Endothelial cell of umbilical vein (primary cell): ENCODE data around the gene CTIF. TPM values are rescaled to one million over a fixed set of nuclear protein-coding genes. Genes with fewer than 3 reads are reported as not detected.

Experiments used
- BruUV-seq: library from RNA; stranded (reverse); fragments of 400-500 nt; replicated peaks from 2 replicates; lab custom pipeline; 2021; lab: Mats Ljungman, UMichigan
- CTCF ChIA-PET: fragments of 300-600, 350-600 bp; sonication (Branson Sonifier 250); formaldehyde crosslinking; loops from one replicate; lab custom pipeline; 2021; ENCODE audit warnings: antibody characterized with exemption, inconsistent platforms; lab: Charles Lee
- POLR2A ChIA-PET: fragments of 300-600, 350-600 bp; sonication (Branson Sonifier 250); formaldehyde crosslinking; loops from one replicate; lab custom pipeline; 2021; ENCODE audit warnings: antibody characterized with exemption, inconsistent platforms; lab: Charles Lee
- DNase-seq: peaks from one replicate; pipeline ENCODE4 v3.0.0-alpha.2; 2011; ENCODE audit warnings: low read depth, low spot score
- FAIRE-seq: peaks from 2 replicates; lab custom pipeline; 2011; peaks lifted over from hg19 to GRCh38; lab: Jason Lieb, UNC
- H2AFZ ChIP-seq: 2 replicates; pipeline ENCODE4 v1.6.0; 2012; ENCODE audit warnings: low read depth, low read length, control low read depth, inconsistent platforms
- H3K27ac ChIP-seq: 2 replicates; pipeline ENCODE4 v1.5.1; 2011; ENCODE audit warnings: low read depth, mild to moderate bottlenecking, control low read depth, low read length, moderate library complexity; ENCODE audit not compliant: insufficient read depth
- H3K27me3 ChIP-seq, 2 experiments: 2 replicates each; pipeline versions ENCODE4 v1.6.0 to v1.6.1; 2011; ENCODE audit warnings: low read length in 2 of 2, mixed read lengths in 1 of 2; ENCODE audit not compliant: control insufficient read depth in 2 of 2, insufficient read depth in 2 of 2
- H3K36me3 ChIP-seq, 2 experiments: 2 replicates in 1 of 2; 3 replicates in 1 of 2; pipeline ENCODE4 v1.5.1; 2011; ENCODE audit warnings: low read length in 2 of 2, mild to moderate bottlenecking in 1 of 2, moderate library complexity in 1 of 2; ENCODE audit not compliant: control insufficient read depth in 2 of 2, insufficient read depth in 2 of 2; ENCODE audit errors: extremely low read depth in 1 of 2
- H3K4me1 ChIP-seq: 3 replicates; pipeline ENCODE4 v1.5.1; 2011; ENCODE audit warnings: mild to moderate bottlenecking, low read length; ENCODE audit not compliant: control insufficient read depth, insufficient read depth; ENCODE audit errors: extremely low read depth
- H3K4me2 ChIP-seq: 2 replicates; pipeline ENCODE4 v1.6.1; 2011; ENCODE audit warnings: low read length, control low read depth, mixed read lengths; ENCODE audit not compliant: insufficient read depth
- H3K4me3 ChIP-seq, 3 experiments: fragments of 200-600 bp in 1 of 3; sonication (generic), shearing (Covaris generic) in 1 of 3; replicated peaks in 1 of 3; 2 replicates each; pipeline ENCODE4 v1.5.1; 2011 to 2016; ENCODE audit warnings: control low read depth in 3 of 3, low read length in 3 of 3, mild to moderate bottlenecking in 2 of 3, inconsistent platforms in 1 of 3, low read depth in 1 of 3, moderate library complexity in 1 of 3; ENCODE audit not compliant: insufficient read depth in 1 of 3
- H3K79me2 ChIP-seq: 2 replicates; pipeline ENCODE4 v1.6.0; 2012; ENCODE audit warnings: low read length, inconsistent platforms; ENCODE audit not compliant: control insufficient read depth, insufficient read depth
- H3K9ac ChIP-seq: replicated peaks from 2 replicates; pipeline ENCODE3; 2011; ENCODE audit warnings: low read length, control low read depth; ENCODE audit not compliant: insufficient read depth; ENCODE audit errors: extremely low read depth
- H3K9me1 ChIP-seq: replicated peaks from 3 replicates; pipeline ENCODE4 v1.6.0; 2011; ENCODE audit warnings: mild to moderate bottlenecking, low read length; ENCODE audit not compliant: control insufficient read depth, insufficient read depth; ENCODE audit errors: extremely low read depth
- H3K9me3 ChIP-seq: replicated peaks from 2 replicates; pipeline ENCODE4 v1.5.1; 2012; ENCODE audit warnings: low read length, inconsistent platforms; ENCODE audit not compliant: control insufficient read depth, insufficient read depth
- H4K20me1 ChIP-seq: replicated peaks from 2 replicates; pipeline ENCODE3; 2011; ENCODE audit warnings: mild to moderate bottlenecking, low read length; ENCODE audit not compliant: control insufficient read depth, insufficient read depth; ENCODE audit errors: extremely low read depth
- EZH2 ChIP-seq: IDR thresholded peaks from 2 replicates; pipeline ENCODE4 v1.6.1; 2012; ENCODE audit warnings: borderline replicate concordance, low read depth, mild to moderate bottlenecking, moderate library complexity, low read length, inconsistent platforms; ENCODE audit not compliant: severe bottlenecking
- FOS ChIP-seq: IDR thresholded peaks from 2 replicates; pipeline ENCODE4 v1.6.1; 2011; ENCODE audit warnings: mild to moderate bottlenecking, low read length, moderate library complexity, borderline replicate concordance; ENCODE audit not compliant: insufficient read depth
- GATA2 ChIP-seq: IDR thresholded peaks from 2 replicates; pipeline ENCODE4 v1.7.0; 2011; ENCODE audit warnings: low read depth, mild to moderate bottlenecking, moderate library complexity, mixed read lengths, low read length; ENCODE audit not compliant: insufficient read length, insufficient read depth
- JUN ChIP-seq: IDR thresholded peaks from 2 replicates; pipeline ENCODE4 v1.6.1; 2011; ENCODE audit warnings: borderline replicate concordance, low read depth; ENCODE audit not compliant: insufficient read length, insufficient read depth
- MYC ChIP-seq: IDR thresholded peaks from one replicate; pipeline ENCODE4 v1.6.1; 2011; ENCODE audit warnings: mild to moderate bottlenecking, low read depth, low read length
- POLR2A ChIP-seq: IDR thresholded peaks from 2 replicates; pipeline ENCODE4 v1.6.1; 2012; ENCODE audit warnings: low read depth, mild to moderate bottlenecking, control low read depth, low read length
- POLR2AphosphoS5 ChIP-seq: IDR thresholded peaks from 2 replicates; pipeline ENCODE4 v1.6.1; 2012; ENCODE audit warnings: low read depth, mild to moderate bottlenecking, control low read depth, low read length, moderate library complexity; ENCODE audit not compliant: insufficient read depth
- dilution Hi-C: fragments of 300-500 bp; cut with MboI; formaldehyde crosslinking; loops from one replicate; pipeline ENCODE4 v1.15.0; 2019; ENCODE audit warnings: low sequenced_read_pairs; ENCODE audit not compliant: extremely low pct_ligation_motif_present
- intact Hi-C: fragments of 100-400 bp; cut with micrococcal nuclease; formaldehyde crosslinking; loops from one replicate; pipeline ENCODE4 v1.10.0; 2022
- polyA plus RNA-seq, 4 experiments: library from polyadenylated mRNA; depleted of rRNA in 3 of 4; stranded (reverse) in 3 of 4; unstranded in 1 of 4; fragments of >200 nt; gene quantifications; 2 replicates each; pipeline versions ENCODE4 v1.2.1 to v1.2.3, GENCODE V29; 2011 to 2012; ENCODE audit warnings: missing spikeins in 1 of 4
- total RNA-seq: library from RNA; stranded (reverse); gene quantifications from 2 replicates; pipeline ENCODE4 v1.2.3, GENCODE V29; 2021
- TF ChIP-seq, protein P1 (sequence below): IDR thresholded peaks from 2 replicates; pipeline ENCODE4 v1.6.1; 2011; ENCODE audit not compliant: insufficient read depth, insufficient read length
- TF ChIP-seq, protein P2 (sequence below), 2 donors: IDR thresholded peaks; 1 replicate in 1 of 2; 2 replicates in 1 of 2; pipeline ENCODE4 v1.5.1; 2011; ENCODE audit warnings: low read length in 2 of 2, mild to moderate bottlenecking in 2 of 2, moderate library complexity in 2 of 2, control low read depth in 1 of 2, inconsistent platforms in 1 of 2, low read depth in 1 of 2; ENCODE audit not compliant: insufficient read depth in 1 of 2; ENCODE audit errors: extremely low read depth in 1 of 2

CTIF gene
- total and polyA plus RNA-seq, 2 donors (not counting 3 experiments of a cell fraction or from before 2014, with no cell fraction given) = 20.9 to 57.7 TPM

DNA sequence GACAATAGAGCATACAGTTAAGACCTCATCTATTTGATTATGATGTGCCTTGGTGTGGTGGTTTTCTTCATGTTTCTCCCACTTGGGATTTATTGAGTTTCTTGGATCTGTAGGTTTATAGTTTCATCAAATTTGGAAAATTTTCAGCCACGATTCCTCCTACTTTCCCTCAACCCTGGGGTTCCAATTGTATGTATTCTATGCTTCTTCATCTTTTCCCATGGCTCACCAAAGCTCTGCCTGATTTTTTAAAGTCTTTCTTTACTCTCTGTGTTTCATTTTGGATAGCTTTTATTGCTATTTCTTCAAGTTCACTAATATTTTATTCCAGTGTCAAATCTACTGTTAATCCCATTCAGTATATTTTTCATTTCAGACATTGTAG is 132.7 kb downstream of the CTIF start:
- no peaks in the 10 kb centered on the region for H3K9me1 ChIP-seq
- intact Hi-C loops = no loop called here
- no peaks in the 10 kb centered on the region for H3K9me3 ChIP-seq
- CTCF ChIA-PET = interaction anchor here (1.0 kb wide), 1 partner anchor 196 kb away, joined by 4 read pairs; no protein-coding TSS in a partner anchor
- FAIRE-seq (no peak), DNase-seq (no peak)
- peaks cover 0 to 13% of the 10 kb centered on the region in 2 experiments for H3K36me3 ChIP-seq
- H3K4me2 ChIP-seq = no peak overlapping the region
- no peak overlapping the region for H3K9ac ChIP-seq
- H3K4me3 ChIP-seq = no peak overlapping the region
- dilution Hi-C loops = no loop called here
- BruUV-seq = no TSS peak
- no peaks in the 10 kb centered on the region for H4K20me1 ChIP-seq
- H3K27ac ChIP-seq = no peak overlapping the region
- TF ChIP-seq, protein P1, sequence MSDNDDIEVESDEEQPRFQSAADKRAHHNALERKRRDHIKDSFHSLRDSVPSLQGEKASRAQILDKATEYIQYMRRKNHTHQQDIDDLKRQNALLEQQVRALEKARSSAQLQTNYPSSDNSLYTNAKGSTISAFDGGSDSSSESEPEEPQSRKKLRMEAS = no peak
- no peak for TF ChIP-seq FOS
- no peak for TF ChIP-seq POLR2A
- TF ChIP-seq, protein P2, sequence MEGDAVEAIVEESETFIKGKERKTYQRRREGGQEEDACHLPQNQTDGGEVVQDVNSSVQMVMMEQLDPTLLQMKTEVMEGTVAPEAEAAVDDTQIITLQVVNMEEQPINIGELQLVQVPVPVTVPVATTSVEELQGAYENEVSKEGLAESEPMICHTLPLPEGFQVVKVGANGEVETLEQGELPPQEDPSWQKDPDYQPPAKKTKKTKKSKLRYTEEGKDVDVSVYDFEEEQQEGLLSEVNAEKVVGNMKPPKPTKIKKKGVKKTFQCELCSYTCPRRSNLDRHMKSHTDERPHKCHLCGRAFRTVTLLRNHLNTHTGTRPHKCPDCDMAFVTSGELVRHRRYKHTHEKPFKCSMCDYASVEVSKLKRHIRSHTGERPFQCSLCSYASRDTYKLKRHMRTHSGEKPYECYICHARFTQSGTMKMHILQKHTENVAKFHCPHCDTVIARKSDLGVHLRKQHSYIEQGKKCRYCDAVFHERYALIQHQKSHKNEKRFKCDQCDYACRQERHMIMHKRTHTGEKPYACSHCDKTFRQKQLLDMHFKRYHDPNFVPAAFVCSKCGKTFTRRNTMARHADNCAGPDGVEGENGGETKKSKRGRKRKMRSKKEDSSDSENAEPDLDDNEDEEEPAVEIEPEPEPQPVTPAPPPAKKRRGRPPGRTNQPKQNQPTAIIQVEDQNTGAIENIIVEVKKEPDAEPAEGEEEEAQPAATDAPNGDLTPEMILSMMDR (IDR thresholded peaks at IDR 0.05; ENCODE audit: extremely low read depth in 1 of 2, insufficient read depth in 1 of 2, low read depth in 1 of 2, low read length in 2 of 2) = no peak
- no peak for TF ChIP-seq POLR2AphosphoS5
- TF ChIP-seq EZH2 = no peak
- no peak for TF ChIP-seq MYC
- no peak for TF ChIP-seq JUN
- no peak for TF ChIP-seq GATA2
- no peaks in the 10 kb centered on the region for H3K79me2 ChIP-seq
- no peaks in the 10 kb centered on the region for H3K27me3 ChIP-seq
- H2AFZ ChIP-seq = no peak overlapping the region
- H3K4me1 ChIP-seq = no peaks in the 10 kb centered on the region
- POLR2A ChIA-PET = interaction anchor here (0.6 kb wide), 1 partner anchor 73 kb away, joined by 3 read pairs; no protein-coding TSS in a partner anchor
